GM23338 (cell line): ENCODE measurements around the gene OR1I1. TPM values are rescaled to one million over a fixed set of nuclear protein-coding genes. Genes with fewer than 3 reads are reported as not detected.
"Not testable (repeated sequence)": the region's sequence is repeated elsewhere in the genome, so short reads cannot be mapped to it uniquely, and the experiment has no call there.

Experiments
- ATAC-seq: fragments of 200-7000 bp; cut with Tn5 transposase; 3 replicates; pipeline ENCODE4 v1.9.1; 2020
- DNase-seq: peaks from one replicate; pipeline ENCODE4 v3.0.0-alpha.2; 2015; ENCODE audit warnings: low spot score
- H2AFZ ChIP-seq: fragments of 200-600 bp; sonication (generic); 2 replicates; pipeline ENCODE4 v1.8.0; 2016; ENCODE audit warnings: antibody characterized with exemption, mild to moderate bottlenecking, moderate library complexity
- H3F3A ChIP-seq: fragments of 200-600 bp; sonication (generic); replicated peaks from 2 replicates; pipeline ENCODE4 v1.8.0; 2017; ENCODE audit warnings: antibody characterized with exemption, mixed run types, low read depth
- H3K27ac ChIP-seq: fragments of 200-600 bp; sonication (generic); 2 replicates; pipeline ENCODE4 v1.6.1; 2016; ENCODE audit warnings: low read depth
- H3K27me3 ChIP-seq: fragments of 200-600 bp; sonication (generic); 2 replicates; pipeline ENCODE4 v1.8.0; 2016; ENCODE audit warnings: mild to moderate bottlenecking, mixed run types, moderate library complexity; ENCODE audit not compliant: insufficient read depth
- H3K36me3 ChIP-seq: fragments of 200-600 bp; sonication (generic); 2 replicates; pipeline ENCODE4 v1.8.0; 2016; ENCODE audit warnings: mild to moderate bottlenecking; ENCODE audit not compliant: insufficient read depth
- H3K4me1 ChIP-seq: fragments of 200-600 bp; sonication (generic); 2 replicates; pipeline ENCODE4 v1.8.0; 2016; ENCODE audit warnings: mild to moderate bottlenecking, moderate library complexity; ENCODE audit not compliant: insufficient read depth
- H3K4me2 ChIP-seq: fragments of 200-600 bp; sonication (generic); 2 replicates; pipeline ENCODE4 v1.7.1; 2017; ENCODE audit warnings: mixed run types
- H3K4me3 ChIP-seq: fragments of 200-600 bp; sonication (generic); 2 replicates; pipeline ENCODE4 v1.6.1; 2016; ENCODE audit warnings: mixed run types
- H3K79me2 ChIP-seq: fragments of 200-600 bp; sonication (generic); replicated peaks from 2 replicates; pipeline ENCODE4 v1.8.0; 2017; ENCODE audit warnings: mild to moderate bottlenecking; ENCODE audit not compliant: insufficient read depth
- H3K9me2 ChIP-seq: fragments of 200-600 bp; sonication (generic); 2 replicates; pipeline ENCODE4 v1.8.0; 2017; ENCODE audit not compliant: insufficient read depth
- H4K20me1 ChIP-seq: fragments of 200-600 bp; sonication (generic); replicated peaks from 2 replicates; pipeline ENCODE4 v1.8.0; 2017; ENCODE audit warnings: mild to moderate bottlenecking; ENCODE audit not compliant: insufficient read depth
- H3K27ac Mint-ChIP-seq: 2 replicates; pipeline ENCODE4 v1.8.0; 2020; ENCODE audit warnings: inconsistent platforms, mild to moderate bottlenecking, moderate library complexity, mixed read lengths
- H3K27me3 Mint-ChIP-seq: 3 replicates; pipeline ENCODE4 v1.8.0; 2022; ENCODE audit warnings: low read depth, mild to moderate bottlenecking, moderate library complexity, mixed read lengths, inconsistent platforms; ENCODE audit not compliant: insufficient read depth, poor library complexity
- H3K36me3 Mint-ChIP-seq: 3 replicates; pipeline ENCODE4 v1.8.0; 2021; ENCODE audit warnings: low read depth, mild to moderate bottlenecking, inconsistent platforms, moderate library complexity, mixed read lengths
- H3K4me1 Mint-ChIP-seq: 3 replicates; pipeline ENCODE4 v1.8.0; 2020; ENCODE audit warnings: mild to moderate bottlenecking, inconsistent platforms, mixed read lengths
- H3K4me3 Mint-ChIP-seq: 3 replicates; pipeline ENCODE4 v1.8.0; 2021; ENCODE audit warnings: moderate library complexity, mild to moderate bottlenecking, inconsistent platforms, mixed read lengths
- H3K9me3 Mint-ChIP-seq: 3 replicates; pipeline ENCODE4 v1.8.0; 2020; ENCODE audit warnings: moderate library complexity, mild to moderate bottlenecking, inconsistent platforms, mixed read lengths
- ETS1 ChIP-seq: IDR thresholded peaks from 2 replicates; pipeline ENCODE4 v1.6.1; 2016; ENCODE audit warnings: antibody characterized with exemption
- EZH2 ChIP-seq: fragments of 200-600 bp; sonication (generic); IDR thresholded peaks from one replicate; pipeline ENCODE4 v1.8.0; 2017; ENCODE audit warnings: antibody characterized with exemption, mild to moderate bottlenecking, low read depth; ENCODE audit not compliant: unreplicated experiment
- JUNB ChIP-seq: IDR thresholded peaks from one replicate; pipeline ENCODE4 v1.6.1; 2016; ENCODE audit warnings: antibody characterized with exemption; ENCODE audit not compliant: unreplicated experiment
- POLR2AphosphoS5 ChIP-seq: IDR thresholded peaks from 2 replicates; pipeline ENCODE4 v1.6.1; 2016; ENCODE audit warnings: antibody characterized with exemption, low read depth
- REST ChIP-seq: IDR thresholded peaks from one replicate; pipeline ENCODE4 v1.6.1; 2018; ENCODE audit warnings: antibody characterized with exemption; ENCODE audit not compliant: unreplicated experiment
- STAT1 ChIP-seq: IDR thresholded peaks from one replicate; pipeline ENCODE4 v1.6.1; 2016; ENCODE audit warnings: antibody characterized with exemption; ENCODE audit not compliant: unreplicated experiment
- ZNF114 ChIP-seq: fragments of 250-450 bp; sonication (Bioruptor Pico); IDR thresholded peaks from 2 replicates; pipeline ENCODE4 v1.5.0; 2020; ENCODE audit warnings: mild to moderate bottlenecking, moderate library complexity
- polyA plus RNA-seq: library from polyadenylated mRNA; unstranded; fragments of >200 nt; fragmentation: Nextera tagmentation; extraction: Ambion mirVana; gene quantifications from 2 replicates; pipeline ENCODE4 v1.2.1, GENCODE V29; 2016
- total RNA-seq: library from RNA; depleted of rRNA; stranded (reverse); fragments of >200 nt; shearing (Covaris generic); gene quantifications from 2 replicates; pipeline ENCODE4 v1.2.3, GENCODE V29; 2014

The OR1I1 gene
- total and polyA plus RNA-seq, 2 experiments from 2014 or later = not detected

GRCh38 chr19:15050639-15051038 is 31.4 kb upstream of the OR1I1 start (continued):
- TF ChIP-seq REST = no peak
- no peak for TF ChIP-seq EZH2
- TF ChIP-seq ZNF114 = no peak
- TF ChIP-seq POLR2AphosphoS5 = no peak

GRCh38 chr19:15062036-15062435 is 20.0 kb upstream of the OR1I1 start:
- DNase-seq (no peak), ATAC-seq (no peak)
- Histone ChIP-seq H3K4me3 (no peak overlapping the region), H3K79me2 (no peaks in the 10 kb centered on the region), H3K36me3 (no peaks in the 10 kb centered on the region), H3K27ac (no peak overlapping the region), H3F3A (no peaks in the 10 kb centered on the region), H3K9me2 (peaks cover 9% of the 10 kb centered on the region; the same call in 1 of the 2 replicates), H4K20me1 (no peaks in the 10 kb centered on the region), H2AFZ (no peak overlapping the region; the same call in 1 of the 2 replicates), H3K4me2 (no peak overlapping the region), H3K27me3 (no peaks in the 10 kb centered on the region), H3K4me1 (no peaks in the 10 kb centered on the region)
- Mint-ChIP-seq H3K4me1 (no peaks in the 10 kb centered on the region), H3K9me3 (peaks cover 81% of the 10 kb centered on the region), H3K4me3 (no peak overlapping the region), H3K27ac (no peak overlapping the region), H3K27me3 (peaks cover 5% of the 10 kb centered on the region), H3K36me3 (peaks cover 24% of the 10 kb centered on the region)
- TF ChIP-seq JUNB (no peak), ETS1 (no peak), POLR2AphosphoS5 (no peak), STAT1 (no peak)

- not testable (repeated sequence) for H3K4me1 Mint-ChIP-seq, H3K4me1 ChIP-seq, ATAC-seq, H3K79me2 ChIP-seq, H3K9me2 ChIP-seq, H3K4me2 ChIP-seq, H3K4me3 ChIP-seq, H3F3A ChIP-seq, H3K36me3 Mint-ChIP-seq, H2AFZ ChIP-seq, H4K20me1 ChIP-seq, H3K27me3 ChIP-seq, H3K4me3 Mint-ChIP-seq, DNase-seq, H3K36me3 ChIP-seq, H3K27me3 Mint-ChIP-seq, H3K27ac ChIP-seq, H3K27ac Mint-ChIP-seq
- H3K9me3 Mint-ChIP-seq = peaks cover 44% of the 10 kb centered on the region
Observed at GRCh38 chr19:15070386-15070785, 11.6 kb upstream of the OR1I1 start.
